BJ (cell line): ENCODE results near the gene HMMR. TPM values are rescaled to one million over a fixed set of nuclear protein-coding genes. Genes with fewer than 3 reads are reported as not detected.
"Not testable (repeated sequence)": the region's sequence is repeated elsewhere in the genome, so short reads cannot be mapped to it uniquely, and the experiment has no call there.

ENCODE experiments used
- CTCF ChIA-PET: fragments of 350-600 bp; formaldehyde crosslinking; extraction: SDS; loops from one replicate; lab custom pipeline; 2021; ENCODE audit warnings: antibody characterized with exemption, inconsistent platforms; lab: Yijun Ruan, JAX
- POLR2A ChIA-PET: fragments of 300-600 bp; sonication (Branson Sonifier 250); formaldehyde crosslinking; extraction: SDS; loops from one replicate; lab custom pipeline; 2021; ENCODE audit warnings: antibody characterized with exemption; lab: Charles Lee
- DNase-seq: peaks from one replicate; pipeline ENCODE4 v3.0.0-alpha.2; 2011; ENCODE audit warnings: low read depth
- H3K27me3 ChIP-seq: 2 replicates; pipeline ENCODE4 v1.6.0; 2011; ENCODE audit warnings: low read length; ENCODE audit not compliant: control insufficient read depth, insufficient read depth
- H3K36me3 ChIP-seq: 2 replicates; pipeline ENCODE4 v1.5.1; 2011; ENCODE audit warnings: low read length; ENCODE audit not compliant: control insufficient read depth, insufficient read depth
- H3K4me3 ChIP-seq: 2 replicates; pipeline ENCODE4 v1.5.1; 2011; ENCODE audit warnings: low read depth, mild to moderate bottlenecking, control low read depth, low read length
- polyA plus RNA-seq: library from polyadenylated mRNA; depleted of rRNA; stranded (reverse); fragments of >200 nt; gene quantifications from 2 replicates; pipeline ENCODE4 v1.2.3, GENCODE V29; 2011
- TF ChIP-seq, protein P1 (sequence below): IDR thresholded peaks from 2 replicates; pipeline ENCODE4 v1.5.1; 2011; ENCODE audit warnings: low read depth, mild to moderate bottlenecking, control low read depth, inconsistent platforms, low read length, moderate library complexity; ENCODE audit not compliant: insufficient read depth

HMMR gene
- polyA plus RNA-seq, 1 experiment, result 5.4 TPM

DNA sequence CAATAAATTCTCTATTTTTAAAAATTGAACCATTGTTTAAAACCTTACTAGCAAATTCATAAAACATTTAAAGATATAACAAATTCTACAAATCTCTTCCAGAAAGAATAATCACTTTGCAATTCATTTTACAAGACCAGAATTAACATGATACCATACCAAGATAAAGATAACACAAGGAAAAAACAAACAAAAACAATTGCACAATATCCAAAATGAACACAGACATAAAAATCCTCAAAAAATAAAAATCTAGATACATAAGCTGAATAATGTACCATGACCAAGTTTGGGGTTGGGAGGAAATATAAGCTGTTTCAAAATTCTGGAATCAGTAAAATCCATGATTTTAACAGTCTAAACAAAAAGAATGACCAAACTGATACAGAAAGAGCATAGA, 11.9 kb upstream of the HMMR start:
- Histone ChIP-seq H3K36me3 (peaks cover 9% of the 10 kb centered on the region), H3K4me3 (no peak overlapping the region), H3K27me3 (no peaks in the 10 kb centered on the region)
- DNase-seq, result no peak
- POLR2A ChIA-PET, result no interaction called here
- CTCF ChIA-PET, result no interaction called here
- TF ChIP-seq, protein P1, sequence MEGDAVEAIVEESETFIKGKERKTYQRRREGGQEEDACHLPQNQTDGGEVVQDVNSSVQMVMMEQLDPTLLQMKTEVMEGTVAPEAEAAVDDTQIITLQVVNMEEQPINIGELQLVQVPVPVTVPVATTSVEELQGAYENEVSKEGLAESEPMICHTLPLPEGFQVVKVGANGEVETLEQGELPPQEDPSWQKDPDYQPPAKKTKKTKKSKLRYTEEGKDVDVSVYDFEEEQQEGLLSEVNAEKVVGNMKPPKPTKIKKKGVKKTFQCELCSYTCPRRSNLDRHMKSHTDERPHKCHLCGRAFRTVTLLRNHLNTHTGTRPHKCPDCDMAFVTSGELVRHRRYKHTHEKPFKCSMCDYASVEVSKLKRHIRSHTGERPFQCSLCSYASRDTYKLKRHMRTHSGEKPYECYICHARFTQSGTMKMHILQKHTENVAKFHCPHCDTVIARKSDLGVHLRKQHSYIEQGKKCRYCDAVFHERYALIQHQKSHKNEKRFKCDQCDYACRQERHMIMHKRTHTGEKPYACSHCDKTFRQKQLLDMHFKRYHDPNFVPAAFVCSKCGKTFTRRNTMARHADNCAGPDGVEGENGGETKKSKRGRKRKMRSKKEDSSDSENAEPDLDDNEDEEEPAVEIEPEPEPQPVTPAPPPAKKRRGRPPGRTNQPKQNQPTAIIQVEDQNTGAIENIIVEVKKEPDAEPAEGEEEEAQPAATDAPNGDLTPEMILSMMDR, result no peak

DNA sequence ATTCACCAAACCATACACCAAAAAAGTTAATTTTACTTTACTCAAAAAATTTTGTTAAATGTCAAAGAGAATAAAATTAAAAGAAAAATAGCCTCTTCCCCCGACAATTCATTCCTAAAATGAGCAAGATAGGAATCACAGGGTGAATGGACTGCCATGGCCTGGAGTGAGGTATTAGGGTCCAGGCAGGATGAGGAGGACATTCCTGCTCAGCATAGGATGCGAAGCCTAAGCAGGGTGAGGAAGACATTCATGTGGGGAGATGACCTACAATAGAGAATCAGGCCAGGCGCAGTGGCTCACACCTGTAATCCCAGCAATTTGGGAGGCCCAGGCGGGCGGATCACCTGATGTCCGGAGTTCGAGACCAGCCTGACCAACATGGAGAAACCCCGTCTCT, 8.9 kb upstream of the HMMR start:
- peaks cover 4% of the 10 kb centered on the region for H3K36me3 ChIP-seq
- DNase-seq, result no peak
- H3K27me3 ChIP-seq, result no peaks in the 10 kb centered on the region
- CTCF ChIA-PET, result no interaction called here
- POLR2A ChIA-PET, result no interaction called here
- no peak overlapping the region for H3K4me3 ChIP-seq
- TF ChIP-seq, protein P1, result no peak

DNA sequence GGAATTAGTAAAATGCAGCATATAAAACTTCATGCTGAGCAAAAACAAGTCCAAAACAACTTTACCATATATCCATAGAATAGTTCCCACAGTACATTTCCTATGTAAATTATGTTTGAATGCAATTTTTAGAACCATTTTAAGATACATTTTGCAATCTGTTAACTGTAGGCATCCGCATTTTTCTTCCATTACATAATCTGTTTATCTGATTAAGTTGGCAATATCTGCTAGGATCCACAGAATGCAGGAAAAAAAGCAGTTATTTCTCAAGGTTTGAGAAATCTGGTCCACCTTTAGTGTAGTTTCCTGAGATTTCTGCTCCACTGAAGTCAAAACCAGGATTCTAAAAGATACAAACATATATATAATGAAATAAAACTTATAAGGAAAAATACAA, 6.7 kb upstream of the HMMR start:
- ChIA-PET CTCF (no interaction called here), POLR2A (no interaction called here)
- Histone ChIP-seq H3K27me3 (no peaks in the 10 kb centered on the region), H3K4me3 (no peak overlapping the region), H3K36me3 (no peaks in the 10 kb centered on the region; the same call in 1 of the 2 replicates)
- DNase-seq, result no peak
- TF ChIP-seq, protein P1, result no peak

DNA sequence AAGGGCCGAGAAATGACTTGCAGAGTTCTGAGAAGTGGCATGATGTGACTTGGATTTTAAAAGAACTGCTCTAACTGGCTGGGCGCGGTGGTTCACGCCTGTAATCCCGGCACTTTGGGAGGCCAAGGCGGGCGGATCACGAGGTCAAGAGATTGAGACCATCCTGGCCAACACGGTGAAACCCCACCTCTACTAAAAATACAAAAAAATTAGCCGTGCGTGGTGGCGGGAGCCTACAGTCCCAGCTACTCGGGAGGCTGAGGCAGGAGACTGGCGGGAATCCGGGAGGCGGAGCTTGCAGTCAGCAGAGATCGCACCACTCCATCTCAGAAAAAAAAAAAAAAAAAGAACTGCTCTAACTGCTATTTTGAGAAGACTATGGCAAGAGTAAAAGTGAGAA, 5.0 kb upstream of the HMMR start:
- POLR2A ChIA-PET, H3K4me3 ChIP-seq, H3K27me3 ChIP-seq, H3K36me3 ChIP-seq, DNase-seq, CTCF ChIA-PET: not testable (repeated sequence)

DNA sequence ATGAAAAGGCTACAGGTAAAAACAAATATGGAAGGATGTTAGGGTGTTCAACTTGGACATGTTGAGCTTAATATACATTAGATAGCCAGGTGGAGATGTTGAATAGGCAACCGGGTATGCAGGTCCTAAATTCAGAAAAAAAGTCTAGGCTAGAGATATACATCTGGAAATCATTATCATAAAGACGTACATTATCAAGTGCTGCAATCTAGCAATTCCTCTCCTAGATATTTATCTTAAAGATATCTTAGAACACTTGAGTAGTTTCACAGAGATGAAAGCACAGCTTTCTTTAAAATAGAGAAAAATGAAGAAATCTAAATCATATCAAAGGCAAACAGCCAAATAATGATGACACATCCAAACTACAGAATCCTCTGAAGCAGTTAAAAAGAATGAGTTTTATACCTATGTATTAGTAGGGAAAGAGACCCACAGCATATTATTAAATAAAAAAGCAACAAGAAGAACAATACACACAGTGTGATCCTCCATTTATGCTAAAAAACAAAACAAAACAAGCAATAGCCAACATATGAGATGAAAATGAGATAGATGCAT, 4.3 kb upstream of the HMMR start:
- POLR2A ChIA-PET, result no interaction called here

More for the DNA sequence above, 4.3 kb upstream of the HMMR start:
- no peak for DNase-seq
- Histone ChIP-seq H3K27me3 (no peaks in the 10 kb centered on the region), H3K36me3 (no peaks in the 10 kb centered on the region), H3K4me3 (no peak overlapping the region)
- TF ChIP-seq, protein P1, result no peak
- CTCF ChIA-PET, result no interaction called here
